K562 (cell line): ENCODE results near the gene RHD. TPM values are rescaled to one million over a fixed set of nuclear protein-coding genes. Genes with fewer than 3 reads are reported as not detected.

Source experiments
- ARID4B ChIP-seq: sonication (generic); formaldehyde crosslinking; IDR thresholded peaks from 2 replicates; pipeline ENCODE4 v1.8.0; 2022; ENCODE audit warnings: mild to moderate bottlenecking, missing genetic modification reagents
- E4F1 ChIP-seq: fragments of 250-450 bp; sonication (Bioruptor Pico); IDR thresholded peaks from 2 replicates; pipeline ENCODE4 v1.5.0; 2021; ENCODE audit warnings: mild to moderate bottlenecking, borderline replicate concordance
- NR2C2 ChIP-seq, 2 experiments: fragments of 200-800 bp in 1 of 2; sonication (Bioruptor generic) in 1 of 2; sonication (generic) in 1 of 2; formaldehyde crosslinking in 1 of 2; IDR thresholded peaks; 2 replicates each; pipeline versions ENCODE4 v1.6.1 to v1.8.0; 2016 to 2022; ENCODE audit warnings: mild to moderate bottlenecking in 1 of 2, missing compliant biosample characterization in 1 of 2, missing genetic modification characterization in 1 of 2, missing genetic modification reagents in 1 of 2
- RREB1 ChIP-seq: fragments of 250-450 bp; sonication (Bioruptor Pico); IDR thresholded peaks from 2 replicates; pipeline ENCODE4 v1.4.0; 2020
- SIN3A ChIP-seq, 2 experiments: fragments of 150-350 bp in 1 of 2; IDR thresholded peaks; 2 replicates each; pipeline ENCODE4 v1.6.1; 2011 to 2016; ENCODE audit warnings: borderline replicate concordance in 2 of 2, low read depth in 2 of 2, low read length in 2 of 2, mild to moderate bottlenecking in 2 of 2, moderate library complexity in 2 of 2; ENCODE audit not compliant: control insufficient read depth in 1 of 2
- SMARCB1 ChIP-seq: IDR thresholded peaks from 2 replicates; pipeline ENCODE4 v1.6.1; 2011; ENCODE audit warnings: improper control_type of control experiment, low read depth; ENCODE audit not compliant: insufficient read length
- SUPT5H ChIP-seq: fragments of 450-650 bp; IDR thresholded peaks from 2 replicates; pipeline ENCODE4 v1.6.1; 2016
- TCF15 ChIP-seq: fragments of 250-450 bp; sonication (Bioruptor Pico); IDR thresholded peaks from 2 replicates; pipeline ENCODE4 v1.8.0; 2022; ENCODE audit warnings: moderate library complexity, mild to moderate bottlenecking, inconsistent platforms
- YBX1 ChIP-seq: fragments of 450-650 bp; IDR thresholded peaks from 2 replicates; pipeline ENCODE4 v1.7.1; 2016; ENCODE audit warnings: mild to moderate bottlenecking
- polyA plus RNA-seq, 8 experiments: library from polyadenylated mRNA; depleted of rRNA in 4 of 8; stranded (reverse) in 5 of 8; unstranded in 3 of 8; fragments of >200 nt; fragmentation: Nextera tagmentation in 2 of 8; fragmentation: Illumina TruSeq in 1 of 8; extraction: Ambion mirVana in 2 of 8; extraction: Trizol in 1 of 8; gene quantifications; 2 replicates each; pipeline versions ENCODE4 v1.2.1 to v1.2.3, GENCODE V29; 2011 to 2014; ENCODE audit warnings: inconsistent platforms in 1 of 8, missing spikeins in 1 of 8
- total RNA-seq, 7 experiments: library from RNA; depleted of rRNA in 6 of 7; stranded (reverse); fragments of >200 nt in 6 of 7; fragmentation: Illumina TruSeq in 2 of 7; extraction: Trizol in 2 of 7; gene quantifications; 2 replicates each; pipeline versions ENCODE4 v1.2.1 to v1.2.3, GENCODE V29; 2011 to 2021; ENCODE audit warnings: low replicate concordance in 1 of 7

Gene RHD
- total and polyA plus RNA-seq, 9 of the 15 experiments (the other 6 are each of a cell fraction or from before 2014, with no cell fraction given): 8.8 to 32.4 (median 15.0) TPM

GRCh38 chr1:25245809-25246599, 26.3 kb upstream of the RHD start (continued):
- TF ChIP-seq E4F1 (CRISPR knock-in tag) (no peak), ARID4B (CRISPR knock-in tag) (peak; percentile 38), SMARCB1 (peak; percentile 28), SIN3A (IDR thresholded peaks at IDR 0.05; ENCODE audit: borderline replicate concordance in 2 of 2, control insufficient read depth in 1 of 2, low read depth in 2 of 2, low read length in 2 of 2) (peak in 1 of 2 experiments; percentile 70; a peak in 3 of 4 replicates), TCF15 (CRISPR knock-in tag) (0 out of 2 replicates have a peak, but pooled peaks have one; percentile 31), NR2C2 (CRISPR knock-in tag; IDR thresholded peaks at IDR 0.05) (peak; percentile 86), NR2C2 (tag; IDR thresholded peaks at IDR 0.05) (peak; percentile 96), SUPT5H (0 out of 2 replicates have a peak, but pooled peaks have one; percentile 22), YBX1 (no peak), RREB1 (CRISPR knock-in tag) (peak; percentile 78; the same call in 1 of the 2 replicates)
